ACC112 (cell line): ENCODE results near the gene ADCY6.

Experiments used
- H2AFZ ChIP-seq: fragments of 200-600 bp; sonication (generic); one replicate; pipeline ENCODE4 v1.6.0; 2017; ENCODE audit warnings: antibody characterized with exemption, low read length; ENCODE audit not compliant: unreplicated experiment
- H3K27ac ChIP-seq: fragments of 200-600 bp; sonication (generic); 2 replicates; pipeline ENCODE4 v1.5.1; 2014; ENCODE audit warnings: low read depth, mild to moderate bottlenecking, antibody characterized with exemption, low read length, moderate library complexity
- H3K27me3 ChIP-seq: fragments of 200-600 bp; sonication (generic); 2 replicates; pipeline ENCODE4 v1.6.1; 2014; ENCODE audit warnings: mild to moderate bottlenecking, antibody characterized with exemption, low read length, moderate library complexity, mixed read lengths; ENCODE audit not compliant: insufficient read depth
- H3K36me3 ChIP-seq: fragments of 200-600 bp; sonication (generic); 2 replicates; pipeline ENCODE4 v1.6.1; 2016; ENCODE audit warnings: mild to moderate bottlenecking, antibody characterized with exemption, low read length, moderate library complexity, mixed read lengths; ENCODE audit not compliant: insufficient read depth
- H3K4me1 ChIP-seq: fragments of 200-600 bp; sonication (generic); one replicate; pipeline ENCODE4 v1.6.1; 2016; ENCODE audit warnings: low read length, mixed read lengths; ENCODE audit not compliant: insufficient read depth, unreplicated experiment, control insufficient read depth
- H3K4me3 ChIP-seq: fragments of 200-600 bp; sonication (generic); 2 replicates; pipeline ENCODE4 v1.5.1; 2014; ENCODE audit warnings: mild to moderate bottlenecking, low read depth, low read length
- H3K79me2 ChIP-seq: fragments of 200-600 bp; sonication (generic); one replicate; pipeline ENCODE4 v1.6.0; 2016; ENCODE audit warnings: low read length; ENCODE audit not compliant: control insufficient read depth, unreplicated experiment, insufficient read depth

Gene ADCY6

GRCh38 chr12:48782457-48783395, 6.2 kb downstream of the ADCY6 start:
- H3K79me2 ChIP-seq = peaks cover 20% of the 10 kb centered on the region
- peaks cover 31% of the 10 kb centered on the region for H3K4me1 ChIP-seq
- no peaks in the 10 kb centered on the region for H3K27me3 ChIP-seq
- H2AFZ ChIP-seq = no peak overlapping the region
- H3K27ac ChIP-seq = no peak overlapping the region
- no peaks in the 10 kb centered on the region for H3K36me3 ChIP-seq
- no peak overlapping the region for H3K4me3 ChIP-seq

- Histone ChIP-seq H3K79me2 (peaks cover 12% of the 10 kb centered on the region), H3K4me1 (peaks cover 23% of the 10 kb centered on the region), H2AFZ (no peak overlapping the region), H3K27ac (no peak overlapping the region), H3K27me3 (no peaks in the 10 kb centered on the region), H3K4me3 (no peak overlapping the region), H3K36me3 (no peaks in the 10 kb centered on the region)
Measured at GRCh38 chr12:48781750-48782456, 7.0 kb downstream of the ADCY6 start.

- H3K27me3 ChIP-seq = no peaks in the 10 kb centered on the region
- H2AFZ ChIP-seq = no peak overlapping the region
- H3K36me3 ChIP-seq = no peaks in the 10 kb centered on the region; the same call in 1 of the 2 replicates
- H3K79me2 ChIP-seq = no peaks in the 10 kb centered on the region
- H3K4me3 ChIP-seq = no peak overlapping the region
- H3K27ac ChIP-seq = peak overlapping the region; percentile 71
- peaks cover 20% of the 10 kb centered on the region for H3K4me1 ChIP-seq
Measured at GRCh38 chr12:48780381-48781025, 8.4 kb downstream of the ADCY6 start.

GRCh38 chr12:48779869-48780268, 9.0 kb downstream of the ADCY6 start:
- peaks cover 20% of the 10 kb centered on the region for H3K4me1 ChIP-seq
- no peak overlapping the region for H2AFZ ChIP-seq
- no peak overlapping the region for H3K4me3 ChIP-seq
- H3K36me3 ChIP-seq = peaks cover 2% of the 10 kb centered on the region; the same call in 1 of the 2 replicates
- H3K79me2 ChIP-seq = no peaks in the 10 kb centered on the region
- peak overlapping the region; percentile 71 for H3K27ac ChIP-seq
- no peaks in the 10 kb centered on the region for H3K27me3 ChIP-seq

GRCh38 chr12:48777501-48778400, 11.1 kb downstream of the ADCY6 start:
- Histone ChIP-seq H3K27ac (no peak overlapping the region), H3K4me3 (no peak overlapping the region), H2AFZ (no peak overlapping the region), H3K79me2 (no peaks in the 10 kb centered on the region), H3K36me3 (peaks cover 8% of the 10 kb centered on the region; the same call in 1 of the 2 replicates), H3K27me3 (no peaks in the 10 kb centered on the region), H3K4me1 (peaks cover 20% of the 10 kb centered on the region)

GRCh38 chr12:48776956-48777355, 11.9 kb downstream of the ADCY6 start:
- Histone ChIP-seq H3K36me3 (peaks cover 8% of the 10 kb centered on the region; the same call in 1 of the 2 replicates), H3K79me2 (no peaks in the 10 kb centered on the region), H3K4me1 (peaks cover 20% of the 10 kb centered on the region), H2AFZ (no peak overlapping the region), H3K4me3 (no peak overlapping the region), H3K27ac (no peak overlapping the region), H3K27me3 (no peaks in the 10 kb centered on the region)

GRCh38 chr12:48775991-48776649, 12.8 kb downstream of the ADCY6 start:
- peaks cover 8% of the 10 kb centered on the region; the same call in 1 of the 2 replicates for H3K36me3 ChIP-seq

GRCh38 chr12:48775299-48775698, 13.6 kb downstream of the ADCY6 start:
- Histone ChIP-seq H2AFZ (no peak overlapping the region), H3K27ac (no peak overlapping the region), H3K4me3 (no peak overlapping the region), H3K4me1 (peaks cover 11% of the 10 kb centered on the region), H3K36me3 (peaks cover 8% of the 10 kb centered on the region; the same call in 1 of the 2 replicates), H3K79me2 (no peaks in the 10 kb centered on the region), H3K27me3 (no peaks in the 10 kb centered on the region)

More at GRCh38 chr12:48775991-48776649, 12.8 kb downstream of the ADCY6 start:
- Histone ChIP-seq H2AFZ (no peak overlapping the region), H3K79me2 (no peaks in the 10 kb centered on the region), H3K27me3 (no peaks in the 10 kb centered on the region), H3K27ac (no peak overlapping the region), H3K4me1 (peaks cover 16% of the 10 kb centered on the region), H3K4me3 (no peak overlapping the region)

- Histone ChIP-seq H3K79me2 (no peaks in the 10 kb centered on the region), H3K36me3 (peaks cover 8% of the 10 kb centered on the region; the same call in 1 of the 2 replicates), H2AFZ (no peak overlapping the region), H3K27me3 (no peaks in the 10 kb centered on the region), H3K27ac (no peak overlapping the region), H3K4me3 (no peak overlapping the region), H3K4me1 (peaks cover 3% of the 10 kb centered on the region)
Measured at GRCh38 chr12:48774516-48774915, 14.4 kb downstream of the ADCY6 start.
